Activated CD8-positive, alpha-beta memory T cell treated with anti-CD3 and anti-CD28 coated beads, Interleukin-2, amount 50 U/mL, for 24 hours (primary cell): ENCODE data around the gene SNRPD1.
A peak's percentile ranks its signal among the peaks of the same experiment; 100 is the strongest.
"Not testable (repeated sequence)": the region's sequence is repeated elsewhere in the genome, so short reads cannot be mapped to it uniquely, and the experiment has no call there.

Experiments used
- DNase-seq: peaks from one replicate; pipeline ENCODE4 v3.0.0-alpha.2; 2020; ENCODE audit errors: extremely low read depth

Gene SNRPD1

GRCh38 chr18:21612125-21613039 lies at the start of gene SNRPD1:
Gene SNRPD1 (plus strand): TSS chr18:21612314. CDS start chr18:21612430, 116 bp downstream.
- peak; percentile 73 for DNase-seq

- DNase-seq: no peak
These were observed 40.3 kb upstream of the SNRPD1 start for GRCh38 chr18:21571772-21572171.

GRCh38 chr18:21575656-21576055 lies 36.5 kb upstream of the SNRPD1 start:
- DNase-seq: no peak

- DNase-seq: no peak
These were observed 27.7 kb upstream of the SNRPD1 start for GRCh38 chr18:21584391-21584790.

- DNase-seq: not testable (repeated sequence)
These were observed 19.8 kb upstream of the SNRPD1 start for GRCh38 chr18:21592361-21592760.

GRCh38 chr18:21593540-21594257 lies 18.4 kb upstream of the SNRPD1 start:
- no peak for DNase-seq

- DNase-seq: no peak
These were observed 14.5 kb upstream of the SNRPD1 start for GRCh38 chr18:21597620-21598019.

- DNase-seq: no peak
These were observed 13.2 kb upstream of the SNRPD1 start for GRCh38 chr18:21598726-21599584.

- DNase-seq: no peak
These were observed 12.3 kb upstream of the SNRPD1 start for GRCh38 chr18:21599585-21600525.

- DNase-seq: peak; percentile 83
These were observed 11.3 kb upstream of the SNRPD1 start, which contains the start of gene ESCO1 for GRCh38 chr18:21600526-21601410. Gene ESCO1 (minus strand): TSS chr18:21600704. CDS start chr18:21574843, 25,861 bp downstream.

- DNase-seq: no peak
These were observed 9.9 kb upstream of the SNRPD1 start for GRCh38 chr18:21602299-21602587.

- no peak for DNase-seq
These were observed 7.4 kb upstream of the SNRPD1 start for GRCh38 chr18:21604671-21605070.

- DNase-seq: no peak
These were observed 6.9 kb upstream of the SNRPD1 start for GRCh38 chr18:21605213-21605612.

GRCh38 chr18:21611401-21612124 lies 551 bp upstream of the SNRPD1 start:
- DNase-seq: not testable (repeated sequence)

GRCh38 chr18:21621640-21622039 lies 9.5 kb downstream of the SNRPD1 start:
- not testable (repeated sequence) for DNase-seq

- DNase-seq: no peak
These were observed 17.1 kb downstream of the SNRPD1 start for GRCh38 chr18:21629089-21629832.

GRCh38 chr18:21632393-21632792 lies 20.3 kb downstream of the SNRPD1 start:
- no peak for DNase-seq

- DNase-seq: no peak
These were observed 22.6 kb downstream of the SNRPD1 start for GRCh38 chr18:21634588-21635199.
